ENCODE measurements around the gene CPLX4. TPM values are rescaled to one million over a fixed set of nuclear protein-coding genes. Genes with fewer than 3 reads are reported as not detected.

CPLX4 gene
- total and polyA plus RNA-seq, 2 of the 13 experiments (the other 11 are each of a cell fraction or from before 2014, with no cell fraction given): not detected

- TF ChIP-seq, protein P1, sequence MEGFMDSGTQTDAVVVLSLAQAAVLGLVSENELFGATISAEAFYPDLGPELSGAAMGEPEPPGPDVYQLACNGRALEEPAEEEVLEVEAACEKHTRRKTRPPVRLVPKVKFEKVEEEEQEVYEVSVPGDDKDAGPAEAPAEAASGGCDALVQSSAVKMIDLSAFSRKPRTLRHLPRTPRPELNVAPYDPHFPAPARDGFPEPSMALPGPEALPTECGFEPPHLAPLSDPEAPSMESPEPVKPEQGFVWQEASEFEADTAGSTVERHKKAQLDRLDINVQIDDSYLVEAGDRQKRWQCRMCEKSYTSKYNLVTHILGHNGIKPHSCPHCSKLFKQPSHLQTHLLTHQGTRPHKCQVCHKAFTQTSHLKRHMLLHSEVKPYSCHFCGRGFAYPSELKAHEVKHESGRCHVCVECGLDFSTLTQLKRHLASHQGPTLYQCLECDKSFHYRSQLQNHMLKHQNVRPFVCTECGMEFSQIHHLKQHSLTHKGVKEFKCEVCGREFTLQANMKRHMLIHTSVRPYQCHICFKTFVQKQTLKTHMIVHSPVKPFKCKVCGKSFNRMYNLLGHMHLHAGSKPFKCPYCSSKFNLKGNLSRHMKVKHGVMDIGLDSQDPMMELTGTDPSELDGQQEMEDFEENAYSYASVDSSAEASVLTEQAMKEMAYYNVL (CRISPR knock-in tag; IDR thresholded peaks at IDR 0.05; ENCODE audit: borderline replicate concordance): peak; percentile 60; the same call in 1 of the 2 replicates
- TF ChIP-seq ZNF75D (CRISPR knock-in tag; IDR thresholded peaks at IDR 0.05; ENCODE audit: borderline replicate concordance) (no peak), ZNF777 (CRISPR knock-in tag; IDR thresholded peaks at IDR 0.05) (peak; percentile 49; the same call in 1 of the 2 replicates), CHCHD3 (CRISPR knock-in tag; IDR thresholded peaks at IDR 0.05) (no peak), ZNF281 (CRISPR knock-in tag; IDR thresholded peaks at IDR 0.05; ENCODE audit: borderline replicate concordance) (no peak), KAT8 (CRISPR knock-in tag; IDR thresholded peaks at IDR 0.05) (0 out of 2 replicates have a peak, but pooled peaks have one; percentile 28), HOXA3 (CRISPR knock-in tag; IDR thresholded peaks at IDR 0.05) (peak; percentile 20; the same call in 1 of the 2 replicates), ZNF530 (CRISPR knock-in tag; IDR thresholded peaks at IDR 0.05; ENCODE audit: low read depth) (no peak), ZSCAN31 (CRISPR knock-in tag; IDR thresholded peaks at IDR 0.05; ENCODE audit: low read depth) (peak; percentile 53; the same call in 1 of the 2 replicates), HMGXB4 (CRISPR knock-in tag; IDR thresholded peaks at IDR 0.05; ENCODE audit: borderline replicate concordance in 1 of 2, low read depth in 1 of 2) (peak in 1 of 2 experiments; percentile 67; a peak in 2 of 4 replicates), GZF1 (CRISPR knock-in tag; IDR thresholded peaks at IDR 0.05) (no peak), ZBTB26 (CRISPR knock-in tag; IDR thresholded peaks at IDR 0.05; ENCODE audit: borderline replicate concordance) (no peak), ZNF326 (CRISPR knock-in tag; IDR thresholded peaks at IDR 0.05; ENCODE audit: borderline replicate concordance) (no peak), FOXC1 (CRISPR knock-in tag; IDR thresholded peaks at IDR 0.05; ENCODE audit: borderline replicate concordance) (no peak)
- TF ChIP-seq, protein P2, sequence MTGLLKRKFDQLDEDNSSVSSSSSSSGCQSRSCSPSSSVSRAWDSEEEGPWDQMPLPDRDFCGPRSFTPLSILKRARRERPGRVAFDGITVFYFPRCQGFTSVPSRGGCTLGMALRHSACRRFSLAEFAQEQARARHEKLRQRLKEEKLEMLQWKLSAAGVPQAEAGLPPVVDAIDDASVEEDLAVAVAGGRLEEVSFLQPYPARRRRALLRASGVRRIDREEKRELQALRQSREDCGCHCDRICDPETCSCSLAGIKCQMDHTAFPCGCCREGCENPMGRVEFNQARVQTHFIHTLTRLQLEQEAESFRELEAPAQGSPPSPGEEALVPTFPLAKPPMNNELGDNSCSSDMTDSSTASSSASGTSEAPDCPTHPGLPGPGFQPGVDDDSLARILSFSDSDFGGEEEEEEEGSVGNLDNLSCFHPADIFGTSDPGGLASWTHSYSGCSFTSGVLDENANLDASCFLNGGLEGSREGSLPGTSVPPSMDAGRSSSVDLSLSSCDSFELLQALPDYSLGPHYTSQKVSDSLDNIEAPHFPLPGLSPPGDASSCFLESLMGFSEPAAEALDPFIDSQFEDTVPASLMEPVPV (CRISPR knock-in tag; IDR thresholded peaks at IDR 0.05): peak; percentile 29; the same call in 1 of the 2 replicates
- TF ChIP-seq, protein P3, sequence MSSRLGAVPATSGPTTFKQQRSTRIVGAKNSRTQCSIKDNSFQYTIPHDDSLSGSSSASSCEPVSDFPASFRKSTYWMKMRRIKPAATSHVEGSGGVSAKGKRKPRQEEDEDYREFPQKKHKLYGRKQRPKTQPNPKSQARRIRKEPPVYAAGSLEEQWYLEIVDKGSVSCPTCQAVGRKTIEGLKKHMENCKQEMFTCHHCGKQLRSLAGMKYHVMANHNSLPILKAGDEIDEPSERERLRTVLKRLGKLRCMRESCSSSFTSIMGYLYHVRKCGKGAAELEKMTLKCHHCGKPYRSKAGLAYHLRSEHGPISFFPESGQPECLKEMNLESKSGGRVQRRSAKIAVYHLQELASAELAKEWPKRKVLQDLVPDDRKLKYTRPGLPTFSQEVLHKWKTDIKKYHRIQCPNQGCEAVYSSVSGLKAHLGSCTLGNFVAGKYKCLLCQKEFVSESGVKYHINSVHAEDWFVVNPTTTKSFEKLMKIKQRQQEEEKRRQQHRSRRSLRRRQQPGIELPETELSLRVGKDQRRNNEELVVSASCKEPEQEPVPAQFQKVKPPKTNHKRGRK (CRISPR knock-in tag; IDR thresholded peaks at IDR 0.05): peak; percentile 51; the same call in 1 of the 2 replicates
Measured at GRCh38 chr18:59308248-59308937, 10.1 kb downstream of the CPLX4 start (continued).
